Endothelial cell (in vitro differentiated cells): Measurements from ENCODE around the gene WNT7B. TPM values are rescaled to one million over a fixed set of nuclear protein-coding genes. Genes with fewer than 3 reads are reported as not detected.

ENCODE experiments used
- DNase-seq: peaks from one replicate; pipeline ENCODE4 v3.0.0; 2021; ENCODE audit warnings: low spot score
- H3K27ac Mint-ChIP-seq: one replicate; pipeline ENCODE4 v1.8.0; 2021; ENCODE audit warnings: mixed read lengths, inconsistent platforms; ENCODE audit not compliant: unreplicated experiment
- H3K27me3 Mint-ChIP-seq: one replicate; pipeline ENCODE4 v1.8.0; 2021; ENCODE audit warnings: mild to moderate bottlenecking, moderate library complexity, mixed read lengths, inconsistent platforms; ENCODE audit not compliant: unreplicated experiment
- H3K36me3 Mint-ChIP-seq: one replicate; pipeline ENCODE4 v1.8.0; 2021; ENCODE audit warnings: mild to moderate bottlenecking, low read depth, mixed read lengths, inconsistent platforms; ENCODE audit not compliant: unreplicated experiment
- H3K4me1 Mint-ChIP-seq: one replicate; pipeline ENCODE4 v1.8.0; 2021; ENCODE audit warnings: mild to moderate bottlenecking, mixed read lengths, inconsistent platforms; ENCODE audit not compliant: unreplicated experiment
- H3K4me3 Mint-ChIP-seq: one replicate; pipeline ENCODE4 v1.8.0; 2021; ENCODE audit warnings: mild to moderate bottlenecking, mixed read lengths, inconsistent platforms; ENCODE audit not compliant: unreplicated experiment
- H3K9me3 Mint-ChIP-seq: one replicate; pipeline ENCODE4 v1.8.0; 2021; ENCODE audit warnings: mixed read lengths, inconsistent platforms; ENCODE audit not compliant: unreplicated experiment
- CTCF ChIP-seq: fragments of 200-600 bp; sonication (generic); IDR thresholded peaks from one replicate; pipeline ENCODE4 v1.5.0; 2021; ENCODE audit warnings: antibody characterized with exemption; ENCODE audit not compliant: unreplicated experiment
- total RNA-seq: library from RNA; stranded (reverse); fragmentation: NEBNext Ultra II Directional; extraction: Animal tissue kit (Norgen Biotek cat#: 25700); gene quantifications from one replicate; pipeline ENCODE4 v1.2.1, GENCODE V29; 2021; ENCODE audit not compliant: unreplicated experiment

The WNT7B gene
- total RNA-seq, 1 donor from 2014 or later, result not detected

- H3K27ac Mint-ChIP-seq, result no peak overlapping the region
These were observed 60.4 kb downstream of the WNT7B start for GRCh38 chr22:45916515-45916914.

GRCh38 chr22:45915841-45916240, 61.1 kb downstream of the WNT7B start:
- H3K36me3 Mint-ChIP-seq, result no peaks in the 10 kb centered on the region
- no peak for DNase-seq
- H3K27ac Mint-ChIP-seq, result no peak overlapping the region
- H3K4me3 Mint-ChIP-seq, result no peak overlapping the region
- H3K27me3 Mint-ChIP-seq, result peaks cover 13% of the 10 kb centered on the region
- no peaks in the 10 kb centered on the region for H3K4me1 Mint-ChIP-seq
- no peak for TF ChIP-seq CTCF
- no peaks in the 10 kb centered on the region for H3K9me3 Mint-ChIP-seq

More at GRCh38 chr22:45916515-45916914, 60.4 kb downstream of the WNT7B start:
- no peaks in the 10 kb centered on the region for H3K36me3 Mint-ChIP-seq
- DNase-seq, result no peak
- no peak for TF ChIP-seq CTCF
- peaks cover 13% of the 10 kb centered on the region for H3K27me3 Mint-ChIP-seq
- H3K4me3 Mint-ChIP-seq, result no peak overlapping the region
- H3K9me3 Mint-ChIP-seq, result no peaks in the 10 kb centered on the region
- H3K4me1 Mint-ChIP-seq, result no peaks in the 10 kb centered on the region

- H3K4me1 Mint-ChIP-seq, result no peaks in the 10 kb centered on the region
- no peaks in the 10 kb centered on the region for H3K9me3 Mint-ChIP-seq
- no peaks in the 10 kb centered on the region for H3K36me3 Mint-ChIP-seq
- TF ChIP-seq CTCF, result no peak
- peaks cover 13% of the 10 kb centered on the region for H3K27me3 Mint-ChIP-seq
- no peak for DNase-seq
- no peak overlapping the region for H3K4me3 Mint-ChIP-seq
- no peak overlapping the region for H3K27ac Mint-ChIP-seq
These were observed 61.8 kb downstream of the WNT7B start for GRCh38 chr22:45915151-45915550.

GRCh38 chr22:45914309-45914708, 62.7 kb downstream of the WNT7B start:
- Mint-ChIP-seq H3K27me3 (peaks cover 13% of the 10 kb centered on the region), H3K9me3 (no peaks in the 10 kb centered on the region), H3K27ac (no peak overlapping the region), H3K4me1 (no peaks in the 10 kb centered on the region), H3K36me3 (no peaks in the 10 kb centered on the region), H3K4me3 (peak overlapping the region; percentile 18)
- DNase-seq, result no peak
- TF ChIP-seq CTCF, result no peak

- H3K4me3 Mint-ChIP-seq, result no peak overlapping the region
- H3K27ac Mint-ChIP-seq, result no peak overlapping the region
- DNase-seq, result no peak
- no peaks in the 10 kb centered on the region for H3K9me3 Mint-ChIP-seq
- H3K4me1 Mint-ChIP-seq, result no peaks in the 10 kb centered on the region
- no peak for TF ChIP-seq CTCF
- no peaks in the 10 kb centered on the region for H3K36me3 Mint-ChIP-seq
- H3K27me3 Mint-ChIP-seq, result peaks cover 13% of the 10 kb centered on the region
These were observed 64.1 kb downstream of the WNT7B start for GRCh38 chr22:45912910-45913309.
